Measurements from ENCODE around the gene ZNF804A.
A peak's percentile ranks its signal among the peaks of the same experiment; 100 is the strongest.

Gene ZNF804A

GRCh38 chr2:184611361-184612085 is 13.2 kb downstream of the ZNF804A start:
- DNase-seq: no peak

- no peak for DNase-seq
Measured at GRCh38 chr2:184620367-184620766, 22.0 kb downstream of the ZNF804A start.

DNA sequence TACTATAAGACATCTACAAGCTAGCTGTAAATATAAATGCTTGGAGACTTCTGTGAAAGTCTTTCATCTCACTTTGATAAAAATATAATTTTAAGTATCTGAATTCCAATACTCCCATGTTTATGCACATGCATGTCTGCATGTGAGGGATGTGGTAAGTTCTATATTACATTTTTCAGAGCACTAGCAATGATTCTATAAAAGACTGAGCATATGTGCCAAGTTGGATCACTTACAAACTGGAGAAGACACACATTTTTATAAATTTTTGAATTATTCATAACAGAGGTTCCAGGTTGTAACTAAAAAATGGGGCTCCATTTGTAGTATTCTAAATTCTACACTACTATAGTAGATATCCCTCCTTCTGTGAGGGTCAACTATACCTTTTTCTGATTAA is 26.0 kb downstream of the ZNF804A start:
- no peak for DNase-seq

DNA sequence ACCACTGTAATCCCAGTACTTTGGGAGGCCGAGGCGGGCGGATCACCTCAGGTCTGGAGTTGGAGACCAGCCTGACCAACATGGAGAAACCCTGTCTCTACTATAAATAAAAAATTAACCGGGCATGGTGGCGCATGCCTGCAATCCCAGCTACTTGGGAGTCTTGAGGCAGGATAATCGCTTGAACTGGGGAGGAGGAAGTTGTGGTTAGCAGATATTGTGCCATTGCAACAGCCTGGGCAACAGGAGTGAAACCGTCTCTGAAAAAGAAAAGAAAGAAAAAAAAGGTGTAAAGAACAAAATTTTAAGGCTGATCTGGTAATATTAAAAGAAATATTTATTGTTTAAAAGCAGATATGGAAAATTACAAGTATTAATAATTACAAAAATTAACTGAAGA is 29.7 kb downstream of the ZNF804A start:
- DNase-seq: no peak

- no peak for DNase-seq
Measured at GRCh38 chr2:184633726-184634125, 35.4 kb downstream of the ZNF804A start.

DNA sequence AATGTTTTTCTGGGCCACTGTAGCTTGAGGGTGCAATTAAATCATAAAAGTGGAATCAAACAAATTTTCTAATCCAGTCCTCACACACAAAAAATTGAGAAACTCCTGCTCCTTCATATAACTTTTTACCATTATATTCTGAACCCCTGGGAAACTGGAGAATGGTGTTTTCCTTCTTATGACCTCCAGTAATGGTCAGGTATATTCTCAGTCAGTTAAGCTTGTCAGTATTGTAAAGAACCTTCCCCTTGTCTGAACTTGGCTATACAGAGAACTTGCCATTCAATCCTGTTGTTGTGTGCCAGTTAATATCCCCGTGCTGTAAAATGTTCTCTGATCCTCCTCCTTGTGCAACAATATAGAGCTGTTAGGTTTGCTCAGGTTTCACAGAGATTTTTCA is 39.5 kb downstream of the ZNF804A start:
- DNase-seq: no peak

- DNase-seq: no peak
Measured at GRCh38 chr2:184644685-184645084, 46.4 kb downstream of the ZNF804A start.

GRCh38 chr2:184646177-184646576 is 47.8 kb downstream of the ZNF804A start:
- no peak for DNase-seq

- DNase-seq: no peak
Measured at GRCh38 chr2:184646593-184646992, 48.3 kb downstream of the ZNF804A start.

DNA sequence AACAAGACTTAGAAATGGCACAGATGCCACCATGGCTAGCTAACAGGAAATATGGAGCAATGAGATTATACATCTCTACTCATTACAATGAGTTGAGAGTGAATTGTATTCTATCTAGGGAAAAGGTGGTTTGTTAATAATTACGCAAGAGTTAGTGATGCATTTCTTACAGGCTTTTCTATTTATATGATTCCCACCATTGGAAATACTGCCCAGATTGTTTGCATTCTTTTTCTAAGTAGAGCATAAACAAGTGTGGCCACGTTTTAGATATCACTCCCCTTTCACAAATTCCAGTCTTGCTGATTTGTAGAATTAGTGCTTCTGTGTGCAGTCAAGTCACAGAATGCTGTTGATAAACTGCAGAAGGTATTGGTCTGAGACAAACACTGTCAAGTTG is 56.6 kb downstream of the ZNF804A start:
- no peak for DNase-seq

DNA sequence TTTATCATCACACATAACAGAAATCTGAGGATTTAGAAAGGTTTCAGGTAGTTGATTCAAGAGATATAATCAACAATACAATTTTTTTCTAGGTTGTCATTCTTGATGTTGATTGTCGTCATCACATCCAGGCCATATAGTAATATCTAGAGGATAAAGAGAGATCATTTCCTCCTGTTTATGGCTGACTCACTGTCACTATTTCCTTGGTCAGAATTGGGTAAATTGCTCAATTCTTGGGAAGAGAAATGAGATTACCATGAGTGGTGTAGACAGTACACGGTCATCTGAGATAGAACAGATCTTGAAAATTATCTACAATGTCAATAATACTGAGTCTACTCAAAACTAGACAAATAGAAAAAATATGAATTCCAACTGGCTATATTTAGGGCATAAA is 78.8 kb downstream of the ZNF804A start:
- DNase-seq: no peak

- no peak for DNase-seq
Measured at GRCh38 chr2:184679219-184680018, 81.1 kb downstream of the ZNF804A start.

GRCh38 chr2:184680825-184681224 is 82.5 kb downstream of the ZNF804A start:
- DNase-seq: no peak

GRCh38 chr2:184681642-184682321 is 83.5 kb downstream of the ZNF804A start:
- DNase-seq: no peak

- DNase-seq: no peak
Measured at GRCh38 chr2:184683911-184684310, 85.6 kb downstream of the ZNF804A start.

DNA sequence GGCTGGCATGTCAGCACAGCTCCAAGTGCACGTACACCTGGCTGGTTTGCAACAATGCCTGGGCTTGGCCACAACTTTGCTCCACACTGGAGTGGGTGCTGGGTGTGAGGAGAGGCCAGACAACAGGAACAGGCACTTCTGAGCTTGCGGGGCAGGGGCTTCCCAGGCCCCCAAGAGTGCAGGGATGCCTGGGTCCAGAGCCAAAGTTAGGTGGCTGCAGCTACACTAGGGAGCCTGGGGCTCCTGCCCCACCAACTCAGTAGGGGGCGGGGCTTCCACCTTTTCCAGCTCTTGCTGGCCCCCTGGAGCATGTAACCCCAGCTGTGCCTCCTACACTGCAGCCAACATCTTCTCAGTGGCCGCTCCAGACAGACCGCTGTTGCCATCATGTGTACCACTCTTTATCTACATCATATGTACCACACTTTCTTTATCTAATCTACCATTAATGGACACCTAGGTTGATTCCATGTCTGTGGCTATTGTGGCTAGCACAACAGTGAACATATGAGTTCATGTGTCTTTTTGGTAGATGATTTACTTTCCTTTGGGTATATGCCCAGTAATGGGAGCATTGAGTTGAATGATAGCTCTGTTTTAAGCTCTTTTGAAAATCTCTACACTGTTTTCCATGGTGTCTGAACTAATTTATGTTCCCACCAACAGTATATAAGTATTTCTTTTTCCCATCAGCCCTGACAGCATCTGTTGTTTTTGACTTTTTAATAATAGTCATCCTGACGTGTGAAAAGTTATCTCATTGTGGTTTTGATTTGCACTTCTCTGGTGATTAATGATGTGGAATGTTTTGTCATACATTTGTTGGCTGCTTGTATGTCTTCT is 87.9 kb downstream of the ZNF804A start:
- DNase-seq: no peak

GRCh38 chr2:184689638-184690037 is 91.3 kb downstream of the ZNF804A start:
- DNase-seq: no peak

DNA sequence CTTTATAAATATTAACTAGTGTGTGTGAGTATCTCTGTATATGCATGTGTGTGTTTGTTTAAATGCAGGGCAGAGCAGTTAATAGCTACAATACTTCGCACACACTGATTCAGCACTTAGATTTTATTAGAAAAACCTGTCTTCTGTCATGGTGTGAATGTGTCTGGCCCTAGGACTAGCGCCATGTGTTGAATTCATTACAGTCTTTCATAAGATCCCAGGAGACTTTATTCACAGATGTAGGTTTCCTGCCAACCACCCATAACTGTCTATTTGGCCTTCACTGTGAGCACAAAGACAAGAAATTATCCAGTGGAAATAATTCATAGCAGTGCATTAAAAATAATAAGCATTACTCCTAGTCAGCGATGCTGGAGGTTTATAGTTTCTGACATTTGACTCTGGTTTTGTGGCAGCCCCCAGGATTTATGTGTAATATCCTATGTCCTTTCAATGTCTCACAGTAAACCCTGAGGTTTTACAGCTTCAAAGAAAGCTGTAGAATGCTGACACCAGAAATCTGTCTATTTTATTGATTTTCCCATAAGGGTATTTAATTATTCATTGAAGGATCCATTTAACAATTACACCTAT is 93.9 kb downstream of the ZNF804A start:
- peak; percentile 23 for DNase-seq

DNA sequence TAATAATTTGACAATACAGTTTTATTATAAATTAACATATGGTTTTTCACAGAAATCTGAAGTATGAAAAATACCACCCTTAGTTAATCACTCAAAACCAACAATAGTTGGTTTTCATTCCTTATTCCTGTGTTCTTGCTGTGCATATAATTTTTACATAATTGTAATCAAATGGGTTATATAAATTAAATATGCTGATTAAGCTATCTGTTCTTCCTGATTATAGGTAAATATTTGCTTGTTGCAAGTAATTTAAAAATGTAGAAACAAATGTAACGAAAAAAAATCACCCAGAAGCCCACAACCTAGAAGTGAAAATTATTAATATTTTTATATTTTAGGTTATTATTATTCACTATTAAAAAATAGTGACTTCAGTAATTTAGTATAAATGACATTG is 98.3 kb downstream of the ZNF804A start:
- DNase-seq: no peak

DNA sequence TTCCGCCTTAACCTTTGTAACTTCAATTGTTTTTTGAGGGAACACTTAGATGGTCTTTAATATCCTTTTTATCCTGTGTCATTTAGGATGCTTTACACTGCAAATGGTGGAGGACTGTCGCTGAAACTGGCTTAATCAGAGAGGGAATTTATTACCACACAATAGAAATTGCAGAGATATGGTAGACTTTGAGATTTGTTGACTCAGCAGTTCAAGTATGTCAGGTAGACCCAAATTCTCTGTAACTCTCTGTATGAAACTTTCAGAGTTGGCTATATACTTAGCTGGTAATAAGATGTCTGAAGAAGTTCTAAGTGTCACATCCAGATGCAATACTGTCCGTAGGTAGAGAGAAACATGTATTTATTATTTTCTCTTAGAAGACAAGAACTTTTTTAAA is 100.1 kb downstream of the ZNF804A start:
- DNase-seq: no peak

- DNase-seq: no peak
Measured at GRCh38 chr2:184721881-184722280, 123.6 kb downstream of the ZNF804A start.

- DNase-seq: no peak
Measured at GRCh38 chr2:184727813-184728212, 129.5 kb downstream of the ZNF804A start.

- DNase-seq: no peak
Measured at GRCh38 chr2:184728411-184728810, 130.1 kb downstream of the ZNF804A start.

Measured in NCI-H1105 (cell line).